PC-3 (cell line): ENCODE results near the gene TBC1D24. TPM values are rescaled to one million over a fixed set of nuclear protein-coding genes. Genes with fewer than 3 reads are reported as not detected.
"Not testable (repeated sequence)": the region's sequence is repeated elsewhere in the genome, so short reads cannot be mapped to it uniquely, and the experiment has no call there.

Source experiments
- ATAC-seq: fragments of 200-7000 bp; cut with Tn5 transposase; 2 replicates; pipeline ENCODE4 v1.9.1; 2020; ENCODE audit warnings: mild to moderate bottlenecking, moderate library complexity
- BruUV-seq: library from RNA; stranded (reverse); fragments of 400-500 nt; replicated peaks from 2 replicates; lab custom pipeline; 2021; lab: Mats Ljungman, UMichigan
- CTCF ChIA-PET: fragments of 300-600 bp; sonication (Branson Sonifier 250); formaldehyde crosslinking; loops from one replicate; lab custom pipeline; 2022; ENCODE audit warnings: antibody characterized with exemption; lab: Charles Lee
- POLR2A ChIA-PET: fragments of 300-600 bp; sonication (Branson Sonifier 250); formaldehyde crosslinking; loops from one replicate; lab custom pipeline; 2022; ENCODE audit warnings: antibody characterized with exemption; ENCODE audit not compliant: unreplicated experiment; lab: Charles Lee
- DNase-seq: peaks from one replicate; pipeline ENCODE4 v3.0.0-alpha.2; 2015
- H2AFZ ChIP-seq: fragments of 300-600 bp; sonication (generic); 2 replicates; pipeline ENCODE4 v1.6.0; 2016; ENCODE audit warnings: antibody characterized with exemption, low read length
- H3F3A ChIP-seq: fragments of 300-600 bp; sonication (generic); one replicate; pipeline ENCODE4 v1.6.0; 2017; ENCODE audit warnings: antibody characterized with exemption, low read length, control low read depth, mild to moderate bottlenecking; ENCODE audit not compliant: unreplicated experiment
- H3K27ac ChIP-seq: fragments of 300-600 bp; sonication (generic); 2 replicates; pipeline ENCODE4 v1.5.1; 2016; ENCODE audit warnings: mild to moderate bottlenecking, low read length
- H3K27me3 ChIP-seq: fragments of 300-600 bp; sonication (generic); 2 replicates; pipeline ENCODE4 v1.6.1; 2016; ENCODE audit warnings: low read length, mixed read lengths
- H3K36me3 ChIP-seq: fragments of 300-600 bp; sonication (generic); 2 replicates; pipeline ENCODE4 v1.6.1; 2016; ENCODE audit warnings: low read depth, mixed run types, low read length, mixed read lengths
- H3K4me1 ChIP-seq: fragments of 300-600 bp; sonication (generic); 2 replicates; pipeline ENCODE4 v1.5.1; 2016; ENCODE audit warnings: low read length; ENCODE audit not compliant: insufficient read depth
- H3K4me2 ChIP-seq: fragments of 300-600 bp; sonication (generic); 2 replicates; pipeline ENCODE4 v1.6.0; 2016; ENCODE audit warnings: low read length
- H3K4me3 ChIP-seq: fragments of 300-600 bp; sonication (generic); 2 replicates; pipeline ENCODE4 v1.5.1; 2016; ENCODE audit warnings: mild to moderate bottlenecking, low read length, mixed read lengths
- H3K79me2 ChIP-seq: fragments of 300-600 bp; sonication (generic); 2 replicates; pipeline ENCODE4 v1.6.1; 2017; ENCODE audit warnings: low read length, mixed read lengths
- H3K9ac ChIP-seq: fragments of 300-600 bp; sonication (generic); 2 replicates; pipeline ENCODE4 v1.6.0; 2016; ENCODE audit warnings: mild to moderate bottlenecking, low read length
- H3K9me2 ChIP-seq: fragments of 300-600 bp; sonication (generic); replicated peaks from 2 replicates; pipeline ENCODE4 v1.6.1; 2016; ENCODE audit warnings: mixed run types, low read length, mixed read lengths
- H3K9me3 ChIP-seq: fragments of 300-600 bp; sonication (generic); 2 replicates; pipeline ENCODE4 v1.6.1; 2016; ENCODE audit warnings: low read length, mixed read lengths
- H4K20me1 ChIP-seq: fragments of 300-600 bp; sonication (generic); 2 replicates; pipeline ENCODE4 v1.6.1; 2016; ENCODE audit warnings: low read length, mixed read lengths
- intact Hi-C: fragments of 100-400 bp; cut with micrococcal nuclease; formaldehyde crosslinking; loops from 2 replicates; pipeline ENCODE4 v1.9.0; 2023
- total RNA-seq: library from RNA; depleted of rRNA; stranded (reverse); fragments of >200 nt; gene quantifications from 2 replicates; pipeline ENCODE4 v1.2.3, GENCODE V29; 2014

Gene TBC1D24
- total RNA-seq, 1 experiment from 2014 or later: 15.2 TPM

DNA sequence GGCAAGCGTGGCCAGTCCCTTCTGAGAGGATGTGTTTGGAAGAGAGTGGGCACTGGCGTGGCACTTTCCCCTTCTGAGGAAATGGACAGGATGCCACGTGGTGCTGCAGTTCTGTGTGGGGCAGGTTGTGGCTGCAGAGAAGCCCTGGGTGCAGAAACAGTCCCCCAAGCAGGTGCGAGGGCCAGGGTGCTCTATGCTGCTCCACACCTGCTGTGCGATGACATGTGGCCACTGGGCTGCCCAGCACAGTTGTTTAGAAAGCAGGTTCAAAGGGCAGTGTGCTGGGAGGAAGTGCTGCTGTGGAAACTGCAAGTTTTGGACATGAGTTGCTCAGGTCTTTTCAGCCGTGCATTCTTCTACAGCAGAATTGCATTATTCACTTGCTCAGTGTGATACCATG lies 66.5 kb downstream of the TBC1D24 start:
- H3K36me3 ChIP-seq, H3K4me3 ChIP-seq, H3K4me1 ChIP-seq, POLR2A ChIA-PET, H3K4me2 ChIP-seq, ATAC-seq, H3F3A ChIP-seq, intact Hi-C loops, H2AFZ ChIP-seq, H3K27me3 ChIP-seq, H3K9me3 ChIP-seq, H3K9ac ChIP-seq, CTCF ChIA-PET, H3K27ac ChIP-seq, H4K20me1 ChIP-seq, BruUV-seq, DNase-seq, H3K9me2 ChIP-seq: not testable (repeated sequence)
- H3K79me2 ChIP-seq: peaks cover 57% of the 10 kb centered on the region

DNA sequence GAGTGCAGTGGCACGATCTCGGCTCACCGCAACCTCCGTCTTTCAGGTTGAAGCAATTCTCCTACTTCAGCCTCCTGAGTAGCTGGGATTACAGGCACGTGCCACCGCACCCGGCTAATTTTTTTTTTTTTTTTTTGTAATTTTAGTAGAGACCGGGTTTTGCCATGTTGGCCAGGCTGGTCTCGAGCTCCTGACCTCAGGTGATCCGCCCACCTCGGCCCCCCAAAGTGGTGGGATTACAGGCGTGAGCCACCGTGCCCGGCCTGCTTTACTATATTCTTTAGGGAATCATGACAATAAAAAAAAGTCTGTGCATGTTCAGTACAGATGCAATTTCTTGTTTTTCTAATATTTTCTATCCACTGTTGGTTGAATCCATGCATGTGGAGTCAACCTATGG lies 68.8 kb downstream of the TBC1D24 start:
- CTCF ChIA-PET, H3K36me3 ChIP-seq, H3K4me1 ChIP-seq, intact Hi-C loops, DNase-seq, BruUV-seq, H3K9ac ChIP-seq, H3K27ac ChIP-seq, POLR2A ChIA-PET, H3K27me3 ChIP-seq, H3K9me2 ChIP-seq, H4K20me1 ChIP-seq, ATAC-seq, H3F3A ChIP-seq, H3K4me2 ChIP-seq, H2AFZ ChIP-seq, H3K9me3 ChIP-seq, H3K4me3 ChIP-seq: not testable (repeated sequence)
- peaks cover 53% of the 10 kb centered on the region for H3K79me2 ChIP-seq

DNA sequence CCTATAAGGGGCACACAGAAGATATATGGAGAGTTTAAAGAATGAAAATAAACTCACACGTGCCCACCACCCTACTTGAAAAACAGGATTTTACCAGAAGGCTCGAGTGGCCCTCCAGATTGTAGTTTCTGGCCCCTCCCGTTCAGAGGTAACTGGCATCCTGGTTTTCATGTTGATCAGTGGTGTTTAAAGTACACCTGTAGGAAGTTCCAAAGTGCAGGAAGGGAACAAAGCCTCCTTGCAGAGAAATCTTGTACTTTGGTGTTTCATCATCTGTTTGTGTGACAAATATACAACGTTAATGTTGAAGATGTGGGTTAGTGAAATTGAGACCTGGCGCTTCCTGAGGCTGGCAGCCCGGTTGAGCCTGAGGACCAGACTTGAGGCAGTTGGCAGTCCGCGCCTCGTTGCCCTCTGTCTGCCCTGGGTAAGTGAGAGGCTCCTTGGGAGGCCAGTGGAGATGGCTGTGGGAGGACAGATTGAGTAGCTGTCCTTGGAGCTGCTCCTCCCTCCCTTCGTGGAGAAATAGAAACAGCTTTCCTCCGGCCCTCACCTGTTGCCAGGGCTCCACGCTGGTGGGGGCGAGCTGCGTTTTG lies 75.5 kb downstream of the TBC1D24 start:
- H3K9ac ChIP-seq, H3K9me3 ChIP-seq, H3K36me3 ChIP-seq, H3K4me2 ChIP-seq, H3K27me3 ChIP-seq, H3K4me3 ChIP-seq, H3K4me1 ChIP-seq, DNase-seq, ATAC-seq, H4K20me1 ChIP-seq, POLR2A ChIA-PET, intact Hi-C loops, CTCF ChIA-PET, H2AFZ ChIP-seq, H3K9me2 ChIP-seq, H3F3A ChIP-seq, BruUV-seq, H3K27ac ChIP-seq: not testable (repeated sequence)
- H3K79me2 ChIP-seq: peaks cover 11% of the 10 kb centered on the region

DNA sequence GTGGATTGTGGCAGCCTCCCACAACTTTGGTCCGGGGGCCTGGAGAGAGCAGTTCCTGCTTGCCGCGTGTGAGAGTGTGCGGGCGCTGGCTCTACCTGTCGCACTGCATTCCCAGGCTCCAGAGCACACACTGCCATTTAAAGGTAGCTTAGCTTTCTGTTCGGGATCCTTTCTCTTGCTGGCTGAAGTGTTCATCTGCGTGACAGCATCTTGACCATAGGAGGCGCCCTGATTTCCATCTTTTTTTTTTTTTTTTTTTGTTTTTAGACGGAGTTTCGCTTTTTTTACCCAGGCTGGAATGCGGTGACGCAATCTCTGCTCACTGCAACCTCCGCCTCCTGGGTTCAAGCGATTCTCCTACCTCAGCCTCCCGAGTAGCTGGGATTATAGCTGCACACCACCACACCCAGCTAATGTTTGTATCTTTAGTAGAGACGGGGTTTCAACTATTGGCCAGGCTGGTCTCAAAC lies 76.5 kb downstream of the TBC1D24 start:
- POLR2A ChIA-PET, H3K36me3 ChIP-seq, H3K9me3 ChIP-seq, H3K27me3 ChIP-seq, H2AFZ ChIP-seq, H3K9me2 ChIP-seq, H3K4me2 ChIP-seq, ATAC-seq, H4K20me1 ChIP-seq, H3K9ac ChIP-seq, DNase-seq, H3F3A ChIP-seq, H3K4me3 ChIP-seq, BruUV-seq, H3K27ac ChIP-seq, H3K4me1 ChIP-seq, H3K79me2 ChIP-seq, intact Hi-C loops: not testable (repeated sequence)
- CTCF ChIA-PET: interaction anchor here (0.7 kb wide), 1 partner anchor 124 kb away, joined by 3 read pairs; no protein-coding TSS in a partner anchor

DNA sequence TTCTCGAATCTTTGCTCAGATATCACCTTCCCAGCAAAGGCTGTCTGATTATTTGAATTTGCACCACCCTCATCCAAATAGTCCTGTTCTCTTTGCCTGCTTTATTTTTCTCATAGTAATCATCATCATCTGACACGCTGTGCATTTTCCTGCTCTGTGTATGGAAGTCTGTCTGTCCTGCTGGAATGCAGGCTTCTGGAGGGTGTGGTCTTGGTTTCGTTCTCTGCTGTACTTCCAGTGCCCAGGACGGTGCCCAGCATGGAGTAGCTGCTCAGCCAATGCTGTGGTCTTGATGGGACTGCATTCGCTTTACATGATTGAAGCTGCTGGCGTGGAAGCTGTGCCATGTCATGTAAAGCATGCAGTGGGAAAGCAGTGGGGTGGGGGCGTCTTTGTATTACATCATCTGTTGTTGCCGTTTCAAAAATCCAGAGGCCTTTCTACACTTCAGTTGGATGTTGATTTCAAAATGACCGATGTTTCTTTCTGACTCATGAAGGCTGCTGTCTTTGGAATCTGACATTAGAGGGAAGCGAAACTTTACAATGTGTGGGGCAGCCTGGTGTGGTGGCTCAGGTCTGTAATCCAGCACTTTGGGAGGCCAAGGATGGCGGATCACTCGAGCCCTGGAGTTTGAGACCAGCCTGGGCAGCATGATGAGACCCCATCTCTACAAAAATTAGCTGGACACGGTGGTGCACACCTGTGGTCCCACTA lies 79.9 kb downstream of the TBC1D24 start:
- ATAC-seq, H3K79me2 ChIP-seq, H3K27ac ChIP-seq, CTCF ChIA-PET, DNase-seq, H3K36me3 ChIP-seq, H3K9me2 ChIP-seq, H3K27me3 ChIP-seq, H3K4me1 ChIP-seq, H3K4me3 ChIP-seq, H3K4me2 ChIP-seq, H3F3A ChIP-seq, intact Hi-C loops, H4K20me1 ChIP-seq, POLR2A ChIA-PET, H3K9me3 ChIP-seq, H2AFZ ChIP-seq, H3K9ac ChIP-seq: not testable (repeated sequence)
- BruUV-seq: TSS peak; percentile 5
